AG04450 (cell line): Measurements from ENCODE around the gene HOXD8. TPM values are rescaled to one million over a fixed set of nuclear protein-coding genes. Genes with fewer than 3 reads are reported as not detected.

Source experiments
- CTCF ChIA-PET: fragments of 300-600, 350-600 bp; formaldehyde crosslinking; extraction: SDS; loops from one replicate; lab custom pipeline; 2022; ENCODE audit warnings: antibody characterized with exemption, inconsistent platforms; lab: Charles Lee
- POLR2A ChIA-PET: fragments of 350-600 bp; formaldehyde crosslinking; extraction: SDS; loops from one replicate; lab custom pipeline; 2021; ENCODE audit warnings: antibody characterized with exemption, inconsistent platforms; lab: Yijun Ruan, JAX
- DNase-seq: peaks from one replicate; pipeline ENCODE4 v3.0.0-alpha.2; 2011; ENCODE audit warnings: low read depth, low spot score
- H3K27ac ChIP-seq: one replicate; pipeline ENCODE4 v1.5.1; 2012; ENCODE audit warnings: low read depth, low read length, control low read depth
- H3K27me3 ChIP-seq: one replicate; pipeline ENCODE4 v1.6.0; 2012; ENCODE audit warnings: low read length; ENCODE audit not compliant: control insufficient read depth, insufficient read depth
- H3K4me3 ChIP-seq: 2 replicates; pipeline ENCODE4 v1.5.1; 2011; ENCODE audit warnings: mild to moderate bottlenecking, low read depth, low read length, control low read depth
- H3K9me3 ChIP-seq: 2 replicates; pipeline ENCODE4 v1.5.1; 2012; ENCODE audit warnings: low read length; ENCODE audit not compliant: control insufficient read depth, insufficient read depth
- polyA plus RNA-seq: library from polyadenylated mRNA; depleted of rRNA; stranded (reverse); fragments of >200 nt; gene quantifications from 2 replicates; pipeline ENCODE4 v1.2.3, GENCODE V29; 2011
- TF ChIP-seq, protein P1 (sequence below): IDR thresholded peaks from 2 replicates; pipeline ENCODE4 v1.5.1; 2011; ENCODE audit warnings: low read depth, low read length, control low read depth, inconsistent platforms

The HOXD8 gene
- polyA plus RNA-seq, 1 experiment: not detected

DNA sequence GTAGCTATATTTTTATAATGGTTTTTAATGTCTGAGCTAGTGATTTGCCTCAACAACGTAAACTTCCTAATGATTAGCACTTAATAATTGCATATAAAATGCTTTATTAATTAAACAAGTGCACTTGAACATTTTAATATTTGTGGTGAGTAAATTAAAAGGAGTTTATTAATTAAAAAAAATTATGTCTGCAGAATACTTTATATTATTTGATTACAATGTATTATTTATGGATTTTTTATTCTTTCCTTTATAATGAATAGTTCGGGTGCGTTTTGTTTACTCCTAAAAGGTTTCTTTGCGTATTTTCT, 2.3 kb downstream of the HOXD8 start:
- TF ChIP-seq, protein P1, sequence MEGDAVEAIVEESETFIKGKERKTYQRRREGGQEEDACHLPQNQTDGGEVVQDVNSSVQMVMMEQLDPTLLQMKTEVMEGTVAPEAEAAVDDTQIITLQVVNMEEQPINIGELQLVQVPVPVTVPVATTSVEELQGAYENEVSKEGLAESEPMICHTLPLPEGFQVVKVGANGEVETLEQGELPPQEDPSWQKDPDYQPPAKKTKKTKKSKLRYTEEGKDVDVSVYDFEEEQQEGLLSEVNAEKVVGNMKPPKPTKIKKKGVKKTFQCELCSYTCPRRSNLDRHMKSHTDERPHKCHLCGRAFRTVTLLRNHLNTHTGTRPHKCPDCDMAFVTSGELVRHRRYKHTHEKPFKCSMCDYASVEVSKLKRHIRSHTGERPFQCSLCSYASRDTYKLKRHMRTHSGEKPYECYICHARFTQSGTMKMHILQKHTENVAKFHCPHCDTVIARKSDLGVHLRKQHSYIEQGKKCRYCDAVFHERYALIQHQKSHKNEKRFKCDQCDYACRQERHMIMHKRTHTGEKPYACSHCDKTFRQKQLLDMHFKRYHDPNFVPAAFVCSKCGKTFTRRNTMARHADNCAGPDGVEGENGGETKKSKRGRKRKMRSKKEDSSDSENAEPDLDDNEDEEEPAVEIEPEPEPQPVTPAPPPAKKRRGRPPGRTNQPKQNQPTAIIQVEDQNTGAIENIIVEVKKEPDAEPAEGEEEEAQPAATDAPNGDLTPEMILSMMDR: no peak
- Histone ChIP-seq H3K9me3 (peaks cover 4% of the 10 kb centered on the region; the same call in 1 of the 2 replicates), H3K4me3 (no peak overlapping the region), H3K27ac (no peak overlapping the region), H3K27me3 (peaks cover 86% of the 10 kb centered on the region)
- DNase-seq: no peak
- POLR2A ChIA-PET: no interaction called here
- CTCF ChIA-PET: interaction anchor here (0.8 to 5.0 kb wide), 11 partner anchors 8 to 1017 kb away, joined by 3 to 33 read pairs (median 7); no protein-coding TSS in a partner anchor

- TF ChIP-seq, protein P1: no peak
- ChIA-PET CTCF (interaction anchor here (0.6 to 5.0 kb wide), 16 partner anchors 8 to 1017 kb away, joined by 3 to 33 read pairs (median 4); no protein-coding TSS in a partner anchor), POLR2A (interaction anchor here (0.6 kb wide), 1 partner anchor 522 kb away, joined by 7 read pairs; no protein-coding TSS in a partner anchor)
- Histone ChIP-seq H3K27ac (no peak overlapping the region), H3K4me3 (peak overlapping the region; percentile 35), H3K9me3 (peaks cover 8% of the 10 kb centered on the region; the same call in 1 of the 2 replicates), H3K27me3 (peaks cover 87% of the 10 kb centered on the region)
- no peak for DNase-seq
These were observed 3.0 kb downstream of the HOXD8 start for GRCh38 chr2:176132205-176133171.

GRCh38 chr2:176133389-176133788, 3.9 kb downstream of the HOXD8 start:
- CTCF ChIA-PET: interaction anchor here (0.7 to 5.0 kb wide), 8 partner anchors 7 to 681 kb away, joined by 3 to 31 read pairs (median 4); no protein-coding TSS in a partner anchor
- POLR2A ChIA-PET: interaction anchor here (0.6 kb wide), 1 partner anchor 521 kb away, joined by 7 read pairs; no protein-coding TSS in a partner anchor
- TF ChIP-seq, protein P1: no peak
- Histone ChIP-seq H3K4me3 (no peak overlapping the region), H3K9me3 (peaks cover 8% of the 10 kb centered on the region; the same call in 1 of the 2 replicates), H3K27ac (no peak overlapping the region), H3K27me3 (peaks cover 88% of the 10 kb centered on the region)
- no peak for DNase-seq

- Histone ChIP-seq H3K9me3 (peaks cover 10% of the 10 kb centered on the region), H3K27ac (no peak overlapping the region), H3K4me3 (no peak overlapping the region), H3K27me3 (peaks cover 88% of the 10 kb centered on the region)
- DNase-seq: no peak
- TF ChIP-seq, protein P1: no peak
- CTCF ChIA-PET: interaction anchor here (1.0 to 5.0 kb wide), 3 partner anchors 321 to 518 kb away, joined by 4 to 31 read pairs (median 5); no protein-coding TSS in a partner anchor
- POLR2A ChIA-PET: no interaction called here
These were observed 4.5 kb downstream of the HOXD8 start for GRCh38 chr2:176134035-176134434.
